Esophagus (tissue), 2 donors: Measurements from ENCODE around the gene PADI4. TPM values are rescaled to one million over a fixed set of nuclear protein-coding genes. Genes with fewer than 3 reads are reported as not detected.

Source experiments
- H3K27ac ChIP-seq, 2 donors: one replicate each; pipeline ENCODE4 v1.5.1; 2013; ENCODE audit warnings: low read depth in 2 of 2, mild to moderate bottlenecking in 2 of 2, inconsistent platforms in 1 of 2, low read length in 1 of 2, moderate library complexity in 1 of 2
- H3K27me3 ChIP-seq, 2 donors: one replicate each; pipeline ENCODE4 v1.6.1; 2013; ENCODE audit warnings: low read length in 2 of 2, control low read depth in 1 of 2, mild to moderate bottlenecking in 1 of 2; ENCODE audit not compliant: insufficient read depth in 2 of 2, control insufficient read depth in 1 of 2
- H3K36me3 ChIP-seq, 2 donors: one replicate each; pipeline ENCODE4 v1.6.1; 2013; ENCODE audit warnings: low read length in 1 of 2; ENCODE audit not compliant: control insufficient read depth in 2 of 2, insufficient read depth in 2 of 2
- H3K4me1 ChIP-seq, 2 donors: one replicate each; pipeline ENCODE4 v1.6.1; 2013; ENCODE audit warnings: low read length in 1 of 2; ENCODE audit not compliant: control insufficient read depth in 2 of 2, insufficient read depth in 2 of 2
- H3K4me3 ChIP-seq, 2 donors: one replicate each; pipeline ENCODE4 v1.5.1; 2013; ENCODE audit warnings: low read length in 2 of 2, mild to moderate bottlenecking in 2 of 2, low read depth in 1 of 2, moderate library complexity in 1 of 2
- H3K9me3 ChIP-seq, 2 donors: one replicate each; pipeline ENCODE4 v1.6.1; 2013; ENCODE audit warnings: mild to moderate bottlenecking in 2 of 2, low read depth in 1 of 2, low read length in 1 of 2, moderate library complexity in 1 of 2; ENCODE audit not compliant: control insufficient read depth in 2 of 2, insufficient read depth in 1 of 2
- WGBS, 2 donors: extraction: QIAGEN DNeasy Blood & Tissue Kit; methylation state at CpG; one replicate each; pipeline ENCODE4 v1.1.7; 2013; 5-methylcytosine and 5-hydroxymethylcytosine counted together
- polyA plus RNA-seq, 2 donors: library from polyadenylated mRNA; stranded (reverse); fragments of 200-250 nt; gene quantifications; one replicate each; pipeline ENCODE4 v1.2.3, GENCODE V29; 2013
- donor health status: healthy with polysubstance abuse.
- donor health status: Bipolar disorder and iron deficiency.

PADI4 gene
- polyA plus RNA-seq, 2 donors: 0.02 to 0.12 TPM

DNA sequence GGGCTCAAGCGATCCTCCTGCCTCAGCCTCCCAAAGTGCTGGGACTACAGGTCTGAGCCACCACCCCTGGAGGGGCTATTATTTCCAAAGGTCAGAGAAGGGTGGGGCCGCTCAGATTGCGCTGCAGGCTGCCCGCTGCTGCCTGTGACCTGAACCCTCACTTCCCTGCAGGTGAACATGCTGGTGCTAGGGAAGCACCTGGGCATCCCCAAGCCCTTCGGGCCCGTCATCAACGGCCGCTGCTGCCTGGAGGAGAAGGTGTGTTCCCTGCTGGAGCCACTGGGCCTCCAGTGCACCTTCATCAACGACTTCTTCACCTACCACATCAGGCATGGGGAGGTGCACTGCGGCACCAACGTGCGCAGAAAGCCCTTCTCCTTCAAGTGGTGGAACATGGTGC, 55.4 kb downstream of the PADI4 start:
- Histone ChIP-seq H3K27ac (no peak overlapping the region), H3K36me3 (no peaks in the 10 kb centered on the region), H3K4me1 (peaks cover 0 to 5% of the 10 kb centered on the region in 2 donors), H3K9me3 (no peaks in the 10 kb centered on the region), H3K27me3 (no peaks in the 10 kb centered on the region), H3K4me3 (no peak overlapping the region)
- 80 to 82% methylated on average over 12 of the region's 12 CpGs for WGBS, 2 donors

DNA sequence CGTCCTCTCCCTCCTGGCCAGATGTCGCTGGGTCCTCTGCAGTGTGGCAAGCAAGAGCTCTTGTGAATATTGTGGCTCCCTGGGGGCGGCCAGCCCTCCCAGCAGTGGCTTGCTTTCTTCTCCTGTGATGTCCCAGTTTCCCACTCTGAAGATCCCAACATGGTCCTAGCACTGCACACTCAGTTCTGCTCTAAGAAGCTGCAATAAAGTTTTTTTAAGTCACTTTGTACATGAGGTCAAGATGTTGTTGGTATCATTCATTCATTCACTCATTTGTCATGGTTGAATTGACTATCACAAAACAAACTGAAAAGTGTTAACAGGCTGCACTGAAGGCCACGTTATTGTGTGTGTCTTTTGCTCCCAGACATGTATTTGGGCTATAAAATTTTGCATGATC, 55.8 kb downstream of the PADI4 start:
- Histone ChIP-seq H3K9me3 (no peaks in the 10 kb centered on the region), H3K4me1 (peaks cover 0 to 5% of the 10 kb centered on the region in 2 donors), H3K4me3 (no peak overlapping the region), H3K27me3 (no peaks in the 10 kb centered on the region), H3K27ac (no peak overlapping the region), H3K36me3 (no peaks in the 10 kb centered on the region)
- WGBS, 2 donors: 60 to 76% methylated on average over 4 of the region's 4 CpGs

DNA sequence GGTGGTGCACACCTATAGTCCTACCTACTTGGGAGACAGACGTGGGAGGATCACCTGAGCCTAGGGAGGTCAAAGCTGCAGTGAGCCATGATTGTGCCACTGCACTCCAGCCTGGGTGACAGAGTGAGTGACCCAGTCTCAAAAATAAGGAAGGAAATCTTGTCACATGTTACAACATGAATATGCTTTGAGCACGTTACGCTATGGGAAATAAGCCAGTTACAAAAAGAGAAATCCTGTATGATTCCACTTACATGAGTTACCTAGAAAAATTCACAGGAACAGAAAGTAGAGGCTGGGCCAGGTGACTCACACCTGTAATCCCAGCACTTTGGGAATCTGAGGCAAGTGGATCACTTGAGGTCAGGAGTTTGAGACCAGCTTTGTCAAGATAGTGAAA, 57.3 kb downstream of the PADI4 start:
- H3K27me3 ChIP-seq: no peaks in the 10 kb centered on the region
- WGBS, 2 donors: 46 to 64% methylated on average over 3 of the region's 3 CpGs
- no peaks in the 10 kb centered on the region for H3K9me3 ChIP-seq

DNA sequence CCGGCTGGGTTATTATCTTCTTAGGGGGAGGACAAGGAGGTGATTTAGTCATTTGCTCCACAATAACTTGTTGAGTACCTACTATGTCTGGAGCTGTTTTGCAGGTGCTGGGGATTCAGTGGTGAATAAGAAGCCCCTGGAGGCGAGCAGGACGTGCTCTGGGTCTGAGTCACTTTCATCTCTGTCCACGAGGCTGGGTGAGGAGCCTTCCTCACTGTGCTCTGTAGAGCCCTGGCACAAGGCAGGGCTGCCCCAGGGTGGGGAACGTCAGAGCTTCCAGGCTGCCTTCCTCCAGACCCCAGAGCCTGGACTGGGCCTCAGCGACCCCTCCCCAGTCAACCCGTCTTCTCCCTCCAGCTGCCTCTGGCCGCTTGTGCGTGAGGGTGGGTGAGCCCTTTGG, 61.5 kb downstream of the PADI4 start:
- no peaks in the 10 kb centered on the region for H3K9me3 ChIP-seq
- no peak overlapping the region for H3K4me3 ChIP-seq
- no peaks in the 10 kb centered on the region for H3K27me3 ChIP-seq
- H3K4me1 ChIP-seq: peaks cover 0 to 3% of the 10 kb centered on the region in 2 donors
- WGBS, 2 donors: 53 to 67% methylated on average over 9 of the region's 9 CpGs
- H3K36me3 ChIP-seq: no peaks in the 10 kb centered on the region
- H3K27ac ChIP-seq: no peak overlapping the region

More for the DNA sequence above, 57.3 kb downstream of the PADI4 start:
- H3K4me1 ChIP-seq: peaks cover 0 to 5% of the 10 kb centered on the region in 2 donors
- no peak overlapping the region for H3K27ac ChIP-seq
- H3K4me3 ChIP-seq: no peak overlapping the region
- no peaks in the 10 kb centered on the region for H3K36me3 ChIP-seq

DNA sequence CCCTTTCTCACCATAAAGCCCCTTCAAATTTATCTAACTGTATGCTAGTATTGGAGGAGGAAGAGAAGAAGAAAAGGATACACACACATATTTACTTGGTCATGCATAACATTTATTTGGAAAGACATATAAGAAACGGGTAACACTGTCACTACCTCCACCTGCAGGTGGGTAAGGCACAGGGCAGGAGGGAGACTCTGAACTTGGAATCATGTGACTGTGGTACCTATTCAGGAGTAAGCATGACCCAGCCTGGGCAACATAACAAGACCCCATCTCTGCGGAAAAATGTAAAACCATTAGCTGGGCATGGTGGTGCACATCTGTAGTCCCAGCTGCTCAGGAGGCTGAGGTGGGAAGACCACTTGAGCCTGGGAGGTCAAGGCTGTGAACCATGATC, 62.6 kb downstream of the PADI4 start:
- Histone ChIP-seq H3K27ac (no peak overlapping the region), H3K36me3 (no peaks in the 10 kb centered on the region), H3K9me3 (no peaks in the 10 kb centered on the region), H3K4me3 (no peak overlapping the region), H3K4me1 (peaks cover 0 to 3% of the 10 kb centered on the region in 2 donors), H3K27me3 (no peaks in the 10 kb centered on the region)
- WGBS, 2 donors: 45 to 48% methylated on average over 2 of the region's 2 CpGs

DNA sequence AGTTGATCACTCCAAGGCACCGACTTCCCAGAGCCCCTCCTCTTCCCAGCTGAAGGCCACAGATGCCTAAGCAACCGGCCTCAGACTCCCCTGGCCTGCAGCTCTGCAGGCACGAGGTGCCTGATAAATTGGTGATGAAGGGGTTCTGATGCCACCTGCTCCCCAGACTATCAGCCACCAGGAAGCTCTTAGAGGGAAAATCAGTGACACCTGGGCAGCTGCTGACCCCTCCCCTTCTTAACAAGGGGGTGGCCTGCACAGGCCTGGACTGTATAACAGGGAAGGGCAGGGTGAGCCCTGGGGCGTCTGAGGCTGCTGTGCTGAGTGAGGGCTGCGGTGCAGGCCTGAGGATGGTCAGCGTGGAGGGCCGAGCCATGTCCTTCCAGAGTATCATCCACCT, 63.9 kb downstream of the PADI4 start, which contains the start of gene PADI6:
Gene PADI6, plus strand, starts transcription at position 301 of the 400 bp plus-strand sequence. Its CDS starts 50 bp downstream, at position 351.
- no peaks in the 10 kb centered on the region for H3K27me3 ChIP-seq
- WGBS, 2 donors: 53 to 64% methylated on average over 7 of the region's 7 CpGs

DNA sequence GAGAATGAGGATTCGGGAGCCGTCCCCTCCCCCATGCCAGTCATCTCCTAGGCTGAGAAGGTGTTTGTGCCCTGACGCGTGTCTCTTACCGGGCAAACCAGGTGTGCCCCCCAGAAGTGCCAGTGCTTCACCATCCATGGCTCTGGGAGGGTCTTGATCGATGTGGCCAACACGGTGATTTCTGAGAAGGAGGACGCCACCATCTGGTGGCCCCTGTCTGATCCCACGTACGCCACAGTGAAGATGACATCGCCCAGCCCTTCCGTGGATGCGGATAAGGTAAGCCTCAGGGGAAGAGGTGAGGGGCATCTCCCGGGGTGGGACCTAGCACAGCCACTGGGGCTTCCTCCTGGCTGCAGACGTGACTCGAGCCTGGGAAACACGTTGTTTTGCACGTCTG, 65.0 kb downstream of the PADI4 start:
- 77 to 78% methylated on average over 18 of the region's 18 CpGs for WGBS, 2 donors
- H3K36me3 ChIP-seq: no peaks in the 10 kb centered on the region
- no peaks in the 10 kb centered on the region for H3K9me3 ChIP-seq
- no peaks in the 10 kb centered on the region for H3K27me3 ChIP-seq
- no peak overlapping the region for H3K4me3 ChIP-seq
- H3K27ac ChIP-seq: no peak overlapping the region
- H3K4me1 ChIP-seq: no peaks in the 10 kb centered on the region

More for the DNA sequence above, 63.9 kb downstream of the PADI4 start, which contains the start of gene PADI6:
- Histone ChIP-seq H3K9me3 (no peaks in the 10 kb centered on the region), H3K27ac (no peak within 1 kb of the TSS), H3K4me3 (no peak within 1 kb of the TSS), H3K4me1 (no peaks in the 10 kb centered on the region), H3K36me3 (no peaks in the 10 kb centered on the region)

DNA sequence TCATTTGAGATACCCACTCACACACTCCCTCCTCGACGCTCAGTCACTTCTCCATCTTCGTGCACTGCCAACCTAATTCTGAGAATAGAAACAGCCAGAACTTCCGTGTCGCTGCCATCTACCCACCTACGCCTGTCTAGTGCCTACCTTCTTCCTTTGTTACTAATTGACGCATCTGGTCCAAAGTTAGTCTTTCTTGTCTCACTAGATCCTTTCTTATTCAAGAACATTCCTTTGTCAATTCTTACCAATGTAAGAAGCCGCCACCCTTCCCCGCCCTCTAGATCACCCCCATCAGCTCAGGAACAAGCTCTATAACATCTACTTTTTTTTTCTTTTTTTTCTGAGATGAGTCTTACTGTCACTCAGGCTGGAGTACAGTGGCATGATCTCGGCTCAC, 67.7 kb downstream of the PADI4 start:
- WGBS, 2 donors: 87 to 92% methylated on average over 10 of the region's 10 CpGs
- no peaks in the 10 kb centered on the region for H3K27me3 ChIP-seq

DNA sequence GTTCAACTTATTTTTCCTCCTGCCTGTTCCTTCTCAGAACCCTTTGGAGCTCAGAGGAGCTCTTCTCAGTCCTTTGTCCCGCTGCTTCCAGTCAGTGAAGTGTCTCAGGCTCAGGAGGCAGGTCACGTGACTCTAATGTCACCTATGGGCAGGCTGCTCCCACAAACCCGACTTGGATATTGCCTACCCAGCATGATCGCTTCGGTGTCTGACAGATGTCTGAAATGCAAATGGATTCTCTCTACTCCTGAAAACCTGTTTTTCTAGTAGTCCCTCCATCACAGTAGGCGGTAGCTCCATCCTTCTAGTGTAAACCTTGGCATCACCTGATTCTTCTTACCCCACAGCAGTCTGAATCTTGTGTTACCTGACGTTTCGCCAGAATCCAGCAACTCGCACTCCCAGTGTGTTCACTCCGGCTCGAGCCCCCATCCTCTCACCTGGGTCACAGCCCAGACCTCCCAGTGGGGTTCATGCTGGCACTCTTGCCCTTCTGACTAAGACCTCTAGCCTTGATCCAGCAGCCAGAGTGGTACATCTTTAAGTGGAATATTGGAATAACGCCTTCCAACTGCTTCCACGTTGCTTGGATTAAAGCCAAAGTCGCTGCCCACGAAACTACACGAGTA, 69.4 kb downstream of the PADI4 start:
- Histone ChIP-seq H3K4me1 (no peaks in the 10 kb centered on the region), H3K27ac (no peak overlapping the region), H3K4me3 (no peak overlapping the region), H3K36me3 (no peaks in the 10 kb centered on the region), H3K9me3 (no peaks in the 10 kb centered on the region), H3K27me3 (no peaks in the 10 kb centered on the region)
- 21 to 23% methylated on average over 16 of the region's 16 CpGs for WGBS, 2 donors

More for the DNA sequence above, 67.7 kb downstream of the PADI4 start:
- Histone ChIP-seq H3K36me3 (no peaks in the 10 kb centered on the region), H3K4me3 (no peak overlapping the region), H3K9me3 (no peaks in the 10 kb centered on the region), H3K4me1 (no peaks in the 10 kb centered on the region), H3K27ac (no peak overlapping the region)

DNA sequence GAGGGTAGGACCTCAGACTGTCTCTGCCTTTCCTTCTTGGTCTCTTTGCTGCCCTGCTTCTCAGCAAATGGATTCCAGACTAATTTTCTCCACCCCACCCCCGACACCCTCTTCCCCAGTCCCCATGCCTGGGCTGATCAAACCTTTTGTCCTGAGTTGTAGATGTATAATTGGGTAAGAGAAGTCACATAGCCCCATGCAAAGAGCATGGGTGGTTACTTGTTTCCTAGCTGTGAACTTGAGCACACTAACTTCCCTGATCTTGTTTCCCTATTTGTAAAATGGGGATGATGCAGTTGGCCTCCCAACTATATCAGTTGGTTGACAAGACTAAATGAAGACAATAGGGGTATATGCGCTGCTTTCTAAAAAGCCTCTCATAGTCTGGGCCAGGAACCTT, 73.2 kb downstream of the PADI4 start:
- Histone ChIP-seq H3K36me3 (no peaks in the 10 kb centered on the region), H3K27me3 (no peaks in the 10 kb centered on the region), H3K9me3 (no peaks in the 10 kb centered on the region), H3K27ac (no peak overlapping the region), H3K4me3 (no peak overlapping the region), H3K4me1 (no peaks in the 10 kb centered on the region)
- WGBS, 2 donors: 70 to 84% methylated on average over 2 of the region's 2 CpGs
